HT1080 (cell line): ENCODE results near the gene PCF11. TPM values are rescaled to one million over a fixed set of nuclear protein-coding genes. Genes with fewer than 3 reads are reported as not detected.

Experiments used
- DNase-seq: peaks from one replicate; pipeline ENCODE4 v3.0.0-alpha.2; 2015; ENCODE audit warnings: low read depth
- total RNA-seq: library from RNA; depleted of rRNA; stranded (reverse); fragments of >200 nt; shearing (Covaris generic); gene quantifications from 2 replicates; pipeline ENCODE4 v1.2.3, GENCODE V29; 2014

The PCF11 gene
- total RNA-seq, 1 experiment from 2014 or later, result 20.4 TPM

DNA sequence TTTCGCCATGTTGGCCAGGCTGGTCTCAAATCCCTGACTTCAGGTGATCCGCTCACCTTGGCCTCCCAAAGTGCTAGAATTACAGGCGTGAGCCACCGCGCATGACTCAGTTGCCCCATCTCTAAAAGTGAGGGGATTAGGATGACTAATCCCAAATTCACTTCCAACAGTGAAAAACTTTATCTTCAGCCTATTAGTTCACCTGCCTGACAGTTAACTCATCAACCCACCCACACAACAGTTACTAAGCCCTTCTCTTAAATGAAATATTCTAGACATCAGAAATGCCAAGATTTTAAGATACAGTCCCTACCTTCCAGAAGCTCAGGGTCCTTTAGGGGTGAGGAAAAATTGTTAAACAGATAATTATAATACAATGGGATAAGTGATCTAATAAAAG is 34.6 kb downstream of the PCF11 start:
- no peak for DNase-seq

DNA sequence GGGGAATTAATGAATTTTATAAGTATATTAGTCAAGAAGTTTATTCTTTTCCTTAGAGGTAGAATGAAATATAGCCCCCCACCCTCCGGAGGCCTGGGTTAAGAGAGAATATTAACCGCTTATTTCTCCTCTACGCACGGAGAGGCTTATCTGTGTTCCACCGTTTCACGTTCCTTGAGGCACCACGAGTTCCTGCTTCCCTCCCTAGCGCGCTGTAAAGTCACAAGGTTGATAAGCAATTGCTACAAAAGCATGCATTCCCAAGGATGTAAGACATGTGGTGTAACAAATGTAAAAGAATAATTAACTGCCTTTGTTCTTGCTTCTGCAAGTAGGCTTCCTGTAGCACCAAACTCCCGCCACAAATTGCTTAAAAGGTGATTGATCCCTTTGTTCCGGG is 35.1 kb downstream of the PCF11 start:
- no peak for DNase-seq

DNA sequence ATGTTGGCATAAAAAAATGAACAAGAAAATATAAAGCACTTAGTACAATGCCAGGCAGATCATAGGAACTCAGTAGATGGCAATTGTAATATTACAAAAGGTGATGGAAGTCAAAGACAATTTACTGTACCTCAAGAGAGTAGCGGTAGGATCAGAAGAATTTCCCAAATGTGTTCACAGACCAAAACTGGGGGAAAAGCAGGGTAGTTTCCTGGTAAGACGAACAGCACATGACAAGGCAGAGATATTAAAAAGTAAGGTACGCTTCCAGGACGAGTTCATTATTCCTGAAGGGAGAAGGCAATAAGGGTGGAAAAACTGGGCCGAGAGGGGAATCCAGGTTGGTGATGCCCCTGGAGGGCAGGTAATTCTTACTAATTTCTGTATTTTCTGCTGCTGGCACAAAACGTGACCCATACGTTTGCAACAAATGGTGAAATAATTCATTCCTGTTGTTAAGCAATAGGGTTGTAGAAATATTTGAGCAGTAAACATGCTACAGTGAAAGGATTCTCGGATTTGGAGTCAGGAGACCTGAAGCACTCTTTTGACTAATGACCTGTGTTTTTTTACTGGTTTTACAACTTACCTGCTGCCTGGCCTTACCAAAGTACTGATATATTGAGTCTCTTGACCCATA is 35.8 kb downstream of the PCF11 start:
- DNase-seq, result no peak

DNA sequence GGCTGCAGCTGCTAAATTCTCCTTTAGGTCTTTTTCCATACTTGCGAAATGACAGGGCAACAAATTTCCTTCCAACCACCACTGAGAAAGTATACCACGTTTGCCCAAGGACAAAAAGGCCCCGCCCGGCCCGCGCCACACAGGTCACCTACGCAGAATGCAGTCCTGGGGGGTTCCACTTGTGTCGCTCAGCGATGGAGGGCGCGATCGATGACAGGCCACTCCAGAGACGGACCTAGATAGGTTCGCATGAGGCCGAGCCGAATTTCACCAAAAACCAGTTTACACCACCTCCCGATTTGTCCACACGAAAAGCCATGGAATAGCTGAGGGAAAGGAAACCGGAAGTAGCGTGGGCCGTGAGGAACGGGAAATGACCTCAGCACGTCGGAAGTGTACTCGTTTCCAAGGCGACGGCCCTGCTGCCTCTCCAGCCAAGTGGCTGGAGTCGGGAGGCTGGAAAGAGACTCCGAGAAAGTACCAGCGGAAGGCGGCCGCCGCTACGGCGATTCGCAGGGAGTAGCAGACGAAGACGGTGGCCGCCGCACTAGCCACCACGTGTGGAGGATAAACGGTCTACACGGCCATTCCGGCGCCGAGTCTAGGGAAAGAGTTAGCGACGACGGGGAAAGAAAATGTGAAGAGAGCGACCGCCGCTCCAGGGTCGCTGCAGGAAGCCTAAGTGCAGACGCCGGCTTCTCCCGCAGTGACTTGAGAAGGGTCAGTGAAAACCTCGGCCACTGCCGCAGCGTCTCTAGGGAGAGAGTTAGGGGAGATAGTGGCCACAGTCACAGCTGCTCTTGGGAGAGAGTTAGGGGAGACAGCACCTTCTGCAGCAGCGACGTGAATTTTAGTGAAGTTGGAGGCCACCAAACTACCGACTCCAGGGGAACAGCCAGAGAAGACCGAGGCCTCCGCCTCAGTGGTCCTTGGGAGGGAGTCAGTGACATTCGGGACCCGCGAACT is 36.7 kb downstream of the PCF11 start, which contains the start of gene ANKRD42:
Gene ANKRD42 (plus strand): TSS at position 398 of the 966 bp plus-strand sequence. CDS start 959 bp downstream, outside the sequence.
- DNase-seq, result peak; percentile 95

DNA sequence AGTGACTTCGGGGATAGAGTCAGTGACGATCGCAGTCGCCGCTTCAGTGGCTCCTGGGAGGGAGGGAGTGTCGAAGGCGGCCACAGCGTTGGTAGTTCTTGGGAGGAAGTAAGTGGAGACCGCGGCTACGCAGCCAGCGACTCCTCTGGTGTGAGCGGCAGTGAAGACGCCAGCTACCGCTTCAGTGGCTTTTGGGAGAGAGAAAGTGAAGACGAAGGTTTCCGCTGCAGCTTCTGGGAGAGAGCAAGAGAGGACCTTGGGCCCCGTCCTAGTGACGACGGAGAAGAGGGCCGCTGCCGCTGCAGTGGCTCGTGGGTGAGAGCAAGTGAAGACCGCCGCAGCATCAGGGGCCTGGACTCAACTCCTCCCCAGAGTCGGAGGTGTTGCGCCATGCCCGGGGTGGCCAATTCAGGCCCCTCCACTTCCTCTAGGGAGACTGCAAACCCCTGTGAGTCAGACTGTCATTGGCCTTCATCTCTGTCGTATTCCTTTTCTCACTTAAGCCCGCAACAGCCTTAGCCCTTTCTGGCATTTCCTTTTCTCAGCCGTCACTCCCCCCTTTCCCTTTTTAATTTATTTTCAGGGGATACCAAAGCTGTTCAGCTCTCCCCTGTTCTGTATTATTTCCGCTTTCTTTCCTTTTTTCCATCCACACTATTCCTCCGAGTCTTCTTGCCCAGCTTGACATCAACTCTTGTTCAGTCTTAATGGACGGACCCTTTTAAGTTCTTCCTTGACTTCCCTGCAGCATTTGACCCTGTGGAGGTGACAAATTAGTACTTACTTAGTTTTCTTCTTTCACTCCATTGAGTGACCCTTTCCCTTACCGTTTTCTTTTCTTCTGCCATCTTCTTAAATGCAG is 37.6 kb downstream of the PCF11 start:
- peak; percentile 78 for DNase-seq

DNA sequence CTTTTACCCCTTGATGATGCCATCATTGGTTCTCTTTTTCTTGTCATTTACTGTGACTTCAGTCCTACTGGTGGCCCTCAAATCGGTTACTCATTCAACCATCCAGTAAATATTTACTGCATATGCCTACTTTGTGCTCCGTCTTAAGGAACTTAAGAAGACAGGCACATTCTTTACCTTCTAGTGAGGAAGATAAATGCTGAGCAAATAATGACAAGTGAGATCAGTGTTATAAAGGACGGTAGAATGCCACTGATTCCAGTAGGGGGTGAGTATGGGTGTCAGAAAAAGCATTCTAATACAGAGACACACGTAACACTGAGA is 38.2 kb downstream of the PCF11 start:
- peak; percentile 23 for DNase-seq

DNA sequence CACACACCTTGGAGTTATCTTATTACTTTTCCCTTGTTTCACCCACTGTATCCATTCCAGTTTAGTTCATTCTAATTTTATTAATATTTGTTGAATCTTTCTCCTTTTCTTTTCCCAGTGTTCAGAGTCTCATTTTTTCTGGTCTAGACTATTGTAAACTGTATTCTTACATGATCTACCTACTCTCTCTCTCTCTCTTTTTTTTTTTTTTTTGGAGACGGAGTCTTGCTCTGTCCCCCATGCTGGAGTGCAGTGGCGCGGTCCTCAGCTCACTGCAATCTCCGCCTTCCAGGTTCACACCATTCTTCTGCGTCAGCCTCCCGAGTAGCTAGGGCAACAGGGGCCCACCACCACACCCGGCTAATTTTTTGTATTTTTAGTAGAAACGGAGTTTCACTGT is 38.7 kb downstream of the PCF11 start:
- DNase-seq, result no peak

DNA sequence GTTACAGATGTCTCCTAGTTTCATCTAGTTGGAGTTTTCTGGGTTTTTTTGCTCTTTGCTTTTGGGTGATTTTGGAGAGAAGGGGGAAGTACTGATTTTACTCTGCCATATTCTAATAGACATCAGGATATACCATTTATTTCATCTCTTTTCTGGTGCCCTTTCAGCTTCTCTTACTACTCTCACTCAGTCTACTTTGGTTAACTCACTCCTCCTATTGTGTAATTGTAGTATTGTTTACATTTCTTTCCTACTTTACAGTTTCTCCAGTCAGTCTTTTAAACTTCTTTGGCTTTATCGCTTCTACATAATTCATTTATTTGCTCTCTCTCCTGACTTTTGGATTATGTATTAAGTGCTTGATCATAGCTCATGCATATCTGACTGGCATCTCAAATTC is 43.1 kb downstream of the PCF11 start:
- DNase-seq, result no peak

DNA sequence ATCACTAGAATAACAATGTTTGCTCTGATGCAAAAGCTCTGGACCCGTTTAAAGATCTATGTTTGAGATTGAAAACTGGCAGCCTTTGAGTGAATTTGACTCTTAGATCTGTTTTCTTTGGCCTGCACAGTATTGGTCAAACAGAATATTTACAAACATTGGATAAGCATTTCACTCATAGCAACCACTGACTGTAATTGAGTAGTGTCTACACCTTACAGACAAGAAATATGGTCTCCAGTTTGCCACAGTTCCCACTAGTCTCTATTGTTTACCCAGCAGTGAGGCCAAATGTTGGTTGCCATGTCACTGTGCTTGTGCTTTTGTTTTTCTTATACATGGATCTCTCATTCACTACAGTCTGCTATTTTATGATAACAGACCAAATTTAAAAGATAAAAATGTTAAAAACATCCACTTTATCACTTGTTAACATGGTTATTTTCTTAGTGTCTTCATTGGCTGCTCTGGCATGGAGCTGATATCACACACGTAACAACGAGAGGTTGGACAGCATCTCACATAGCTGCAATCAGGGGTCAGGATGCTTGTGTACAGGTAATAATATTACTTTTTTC is 48.8 kb downstream of the PCF11 start:
- DNase-seq, result no peak

DNA sequence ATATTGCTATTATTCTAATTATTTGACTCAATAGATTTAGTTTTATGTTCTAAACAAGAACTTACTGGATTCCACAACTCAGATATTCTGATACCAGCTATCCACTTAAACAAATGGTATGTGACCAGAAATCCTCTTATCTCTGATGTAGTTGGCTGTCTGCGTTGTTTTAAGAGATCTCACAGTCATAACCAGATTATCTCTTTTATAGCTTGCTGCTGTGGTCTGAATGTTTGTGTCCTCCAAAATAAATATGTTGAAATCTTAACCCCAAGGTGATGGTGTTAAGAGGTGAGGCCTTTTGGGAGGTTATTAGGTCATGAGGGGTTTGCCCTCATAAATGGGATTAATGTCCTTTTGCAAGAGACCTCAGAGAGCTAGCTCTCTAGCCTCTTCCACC is 49.3 kb downstream of the PCF11 start:
- DNase-seq, result no peak

DNA sequence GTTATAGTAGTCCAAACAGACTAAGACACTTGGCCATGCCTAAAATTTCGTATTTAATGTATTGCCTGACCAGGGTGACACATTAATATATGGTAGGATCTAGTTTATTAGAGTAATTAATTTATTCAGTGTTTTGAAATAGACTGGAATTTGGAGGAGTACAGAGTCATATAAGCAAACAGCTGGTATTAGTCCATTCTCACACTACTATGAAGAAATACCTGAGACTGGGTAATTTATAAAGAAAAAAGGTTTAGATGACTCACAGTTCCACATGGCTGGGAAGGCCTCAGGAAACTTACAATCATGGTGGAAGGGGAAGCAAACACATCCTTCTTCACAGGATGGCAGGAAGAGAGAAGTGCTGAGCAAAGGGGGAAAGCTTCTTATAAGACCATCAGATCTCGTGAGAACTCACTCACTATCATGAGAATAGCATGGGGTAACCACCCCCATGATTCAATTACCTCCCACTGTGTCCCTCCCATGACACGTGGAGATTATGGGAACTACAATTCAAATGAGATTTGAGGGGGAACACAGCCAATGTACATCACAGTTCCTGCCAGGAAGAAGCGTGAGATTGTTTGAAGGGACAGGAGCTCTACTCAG is 49.9 kb downstream of the PCF11 start:
- DNase-seq, result peak; percentile 34

DNA sequence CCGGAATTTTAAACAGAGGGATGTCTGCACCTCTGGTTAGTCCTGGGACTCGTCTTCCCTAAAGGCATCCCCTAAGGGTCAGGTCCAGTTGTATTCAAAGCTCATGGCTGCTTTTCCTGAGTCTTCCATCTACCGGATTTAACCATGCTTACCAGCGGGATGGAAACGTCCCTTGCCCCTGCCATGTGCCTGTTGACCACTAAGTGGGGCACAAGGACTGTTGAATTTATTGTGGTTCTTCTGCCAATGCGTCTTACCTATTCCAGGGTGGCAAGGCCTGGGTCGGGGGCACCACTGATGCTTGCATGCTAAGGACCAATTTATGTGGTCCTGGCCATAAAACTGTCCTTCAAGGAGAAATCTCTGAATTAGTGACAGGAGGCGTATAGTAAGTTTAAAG is 62.2 kb downstream of the PCF11 start:
- DNase-seq, result peak; percentile 8

DNA sequence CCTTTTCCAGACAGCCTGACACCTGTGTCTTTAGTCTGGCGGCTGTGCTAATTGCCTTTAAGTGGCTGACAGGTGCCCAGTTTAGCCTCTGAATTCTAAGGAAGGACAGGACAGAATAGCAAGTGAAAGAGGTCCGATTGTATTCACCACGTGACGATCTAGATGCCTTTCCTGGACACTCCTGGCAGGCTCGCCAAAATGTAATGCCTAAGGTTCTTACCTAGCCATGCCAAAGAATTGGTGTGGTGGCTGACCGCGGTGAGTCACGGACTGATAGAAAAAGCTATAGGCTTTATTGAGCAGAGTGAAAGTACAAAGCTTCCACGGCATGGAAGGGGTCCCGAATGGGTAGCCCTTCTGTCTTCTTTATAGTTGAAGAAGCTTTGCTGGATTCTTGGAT is 63.3 kb downstream of the PCF11 start:
- DNase-seq, result peak; percentile 65

DNA sequence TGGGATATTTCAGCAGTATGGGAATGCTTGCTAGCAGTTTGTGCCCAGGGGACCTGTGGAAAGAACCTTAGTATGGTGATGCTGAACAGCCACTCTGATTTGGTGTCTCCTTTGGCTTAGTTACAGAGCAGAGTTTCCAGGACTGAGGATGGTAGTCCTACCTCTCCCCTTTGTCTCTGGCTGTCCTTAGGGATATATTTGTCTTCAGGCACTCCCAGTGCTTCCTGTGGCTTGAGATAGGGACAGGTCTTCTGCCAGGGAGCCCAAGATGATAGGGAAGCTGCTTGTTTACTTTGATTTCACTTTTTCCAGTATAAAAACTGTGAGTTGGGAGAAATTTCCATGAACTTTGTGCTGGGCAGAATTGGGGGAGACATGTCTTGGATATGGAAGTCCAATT is 64.8 kb downstream of the PCF11 start:
- DNase-seq, result no peak

DNA sequence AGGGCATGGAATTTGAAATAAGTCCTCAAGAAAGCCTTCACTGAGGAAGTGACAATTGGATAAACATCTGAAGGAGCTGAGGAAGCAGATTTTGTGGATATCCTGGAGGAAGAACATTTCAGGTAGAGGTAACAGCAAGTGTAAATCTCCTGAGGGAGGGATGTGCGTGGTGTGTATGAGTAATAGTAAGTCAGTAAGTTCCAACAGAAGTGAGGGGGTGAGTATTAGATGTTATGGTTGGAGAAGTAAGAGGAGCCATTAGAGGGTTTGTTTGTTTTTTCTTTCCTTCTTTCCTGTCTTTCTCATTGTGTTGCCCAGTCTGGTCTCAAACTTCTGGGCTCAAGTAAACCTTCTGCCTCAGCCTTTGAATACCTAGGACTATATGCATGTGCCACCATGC is 65.6 kb downstream of the PCF11 start:
- DNase-seq, result peak; percentile 15

DNA sequence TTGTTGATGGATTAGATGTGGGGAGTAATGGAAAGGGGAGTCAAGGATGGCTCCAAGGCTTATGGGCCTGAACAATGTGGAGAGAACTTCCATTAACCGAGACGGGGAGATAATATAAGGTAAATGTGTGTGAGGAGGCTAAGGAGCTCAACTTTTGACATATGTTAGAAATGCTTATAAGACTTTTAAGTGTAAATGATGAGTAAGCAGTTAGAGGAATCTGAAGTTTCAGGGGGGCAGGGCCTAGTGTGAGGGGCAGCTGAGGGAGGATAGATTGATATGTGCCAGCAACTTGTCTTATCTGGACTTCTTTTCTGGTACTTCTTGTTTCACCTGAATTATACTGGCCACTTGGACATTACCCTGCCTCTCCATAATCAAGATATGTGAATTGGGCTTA is 66.5 kb downstream of the PCF11 start:
- no peak for DNase-seq

DNA sequence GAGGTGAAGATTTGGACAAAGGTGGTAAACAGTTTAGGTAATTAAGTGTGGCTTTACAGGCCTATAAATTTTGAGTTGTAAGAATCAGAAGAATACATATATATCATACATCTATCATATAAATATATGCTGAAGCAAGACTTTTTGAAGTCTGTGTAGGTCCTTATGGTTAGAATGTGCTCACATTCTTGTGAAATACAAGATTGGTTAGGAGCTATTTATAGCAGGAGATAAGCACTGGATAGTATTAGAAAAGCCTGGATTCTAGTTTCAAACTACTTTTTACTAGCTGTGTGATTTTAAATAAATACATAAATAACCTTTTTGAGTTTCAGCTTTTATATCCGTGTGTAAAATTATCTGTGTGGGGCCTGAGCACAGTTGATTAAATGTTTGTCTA is 78.9 kb downstream of the PCF11 start:
- no peak for DNase-seq
